GM19023 (cell line): ENCODE measurements around the gene ITPR2.
"Not testable (repeated sequence)": the region's sequence is repeated elsewhere in the genome, so short reads cannot be mapped to it uniquely, and the experiment has no call there.

ENCODE experiments used
- ATAC-seq: cut with Tn5 transposase; IDR thresholded peaks from one replicate; pipeline ENCODE4 v1.9.1; 2021; ENCODE audit warnings: mild to moderate bottlenecking, moderate library complexity; ENCODE audit not compliant: unreplicated experiment

Gene ITPR2

GRCh38 chr12:26331136-26331535 is 501.9 kb downstream of the ITPR2 start:
- ATAC-seq, result no peak

GRCh38 chr12:26327975-26328644 is 504.9 kb downstream of the ITPR2 start:
- ATAC-seq, result no peak

GRCh38 chr12:26323673-26324072 is 509.3 kb downstream of the ITPR2 start:
- no peak for ATAC-seq

GRCh38 chr12:26319511-26319910 is 513.5 kb downstream of the ITPR2 start:
- no peak for ATAC-seq

GRCh38 chr12:26318661-26319068 is 514.3 kb downstream of the ITPR2 start:
- ATAC-seq, result peak; percentile 92

- ATAC-seq, result peak; percentile 52
These were observed 514.9 kb downstream of the ITPR2 start for GRCh38 chr12:26317942-26318575.

GRCh38 chr12:26314103-26314502 is 518.9 kb downstream of the ITPR2 start:
- not testable (repeated sequence) for ATAC-seq

- ATAC-seq, result not testable (repeated sequence)
These were observed 522.5 kb downstream of the ITPR2 start for GRCh38 chr12:26310489-26310888.

- no peak for ATAC-seq
These were observed 523.4 kb downstream of the ITPR2 start for GRCh38 chr12:26309634-26310033.

- ATAC-seq, result no peak
These were observed 528.7 kb downstream of the ITPR2 start for GRCh38 chr12:26304273-26304672.

- no peak for ATAC-seq
These were observed 529.6 kb downstream of the ITPR2 start for GRCh38 chr12:26303418-26303817.

- no peak for ATAC-seq
These were observed 530.2 kb downstream of the ITPR2 start for GRCh38 chr12:26302776-26303175.

- no peak for ATAC-seq
These were observed 533.2 kb downstream of the ITPR2 start for GRCh38 chr12:26299751-26300150.

GRCh38 chr12:26298785-26299621 is 534.0 kb downstream of the ITPR2 start:
- ATAC-seq, result peak; percentile 99

GRCh38 chr12:26297396-26298070 is 535.5 kb downstream of the ITPR2 start:
- ATAC-seq, result no peak

- ATAC-seq, result no peak
These were observed 538.0 kb downstream of the ITPR2 start for GRCh38 chr12:26295001-26295400.

- no peak for ATAC-seq
These were observed 539.4 kb downstream of the ITPR2 start for GRCh38 chr12:26293612-26294011.

- no peak for ATAC-seq
These were observed 540.4 kb downstream of the ITPR2 start for GRCh38 chr12:26292596-26292995.

GRCh38 chr12:26290565-26290964 is 542.4 kb downstream of the ITPR2 start:
- ATAC-seq, result no peak

- no peak for ATAC-seq
These were observed 545.2 kb downstream of the ITPR2 start for GRCh38 chr12:26287671-26288381.
